HG02588 (cell line): ENCODE data around the gene SDC3.

Source experiments
- ATAC-seq: cut with Tn5 transposase; IDR thresholded peaks from one replicate; pipeline ENCODE4 v1.9.1; 2021; ENCODE audit warnings: mild to moderate bottlenecking, moderate library complexity; ENCODE audit not compliant: unreplicated experiment

Gene SDC3

DNA sequence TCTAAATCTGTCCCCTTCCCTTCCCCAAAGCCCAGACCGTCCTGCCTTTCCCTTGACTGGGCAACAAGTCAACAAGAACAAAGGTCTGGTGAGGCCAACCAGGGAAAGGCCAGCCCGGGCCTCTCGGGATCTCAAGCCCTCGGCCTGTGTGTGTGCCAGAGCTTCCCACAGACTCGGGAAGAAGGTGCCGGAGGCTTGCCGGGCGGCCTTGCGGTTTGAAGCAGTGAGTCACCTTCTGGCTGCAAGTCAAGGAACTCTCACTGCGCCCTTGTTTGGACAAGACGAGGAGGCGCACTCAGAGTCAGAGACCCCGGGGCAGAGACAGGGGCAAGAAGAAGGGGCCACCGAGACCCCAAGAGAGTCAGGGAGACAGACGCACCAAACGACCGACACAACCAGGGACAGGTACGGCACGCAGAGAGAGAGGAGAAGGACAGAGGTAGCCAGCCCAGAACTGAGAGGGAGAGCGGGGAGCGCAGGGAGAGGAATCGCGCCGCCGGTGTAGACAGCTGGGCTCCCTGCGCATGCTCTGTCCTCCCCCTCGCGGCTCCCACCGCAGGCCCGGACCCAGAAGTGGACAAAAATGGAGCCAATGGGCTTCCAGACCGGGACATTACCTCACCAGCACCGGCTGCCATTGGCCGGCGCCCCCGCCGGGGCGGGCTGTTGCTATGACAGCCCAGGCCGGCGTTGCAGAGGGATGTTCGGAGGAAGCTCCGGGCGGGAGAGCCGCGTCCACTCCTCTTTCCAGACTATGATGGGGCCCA lies 84.4 kb downstream of the SDC3 start:
- peak; percentile 92 for ATAC-seq

GRCh38 chr1:30823627-30823968 lies 85.0 kb downstream of the SDC3 start:
- no peak for ATAC-seq

GRCh38 chr1:30822966-30823581 lies 85.5 kb downstream of the SDC3 start:
- ATAC-seq: no peak

DNA sequence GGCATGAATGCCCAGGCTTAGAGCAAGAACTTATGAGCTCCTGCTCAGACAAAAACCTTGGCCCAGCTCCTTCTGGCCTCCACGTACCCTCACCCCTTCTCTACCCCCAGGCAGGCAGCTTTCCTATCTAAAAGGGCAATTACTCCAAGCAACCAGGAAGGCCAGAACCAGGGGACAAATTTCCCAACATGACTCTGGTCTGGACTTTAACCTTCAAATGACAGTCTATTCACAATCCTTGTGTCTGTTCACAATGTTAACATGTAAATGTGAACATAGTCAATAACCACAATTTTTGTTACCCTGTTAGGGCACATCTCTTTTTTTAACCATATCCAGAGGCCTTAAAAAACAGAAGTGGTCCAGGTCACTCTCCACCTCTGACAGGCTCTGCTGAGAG lies 86.6 kb downstream of the SDC3 start:
- no peak for ATAC-seq

GRCh38 chr1:30820299-30820698 lies 88.3 kb downstream of the SDC3 start:
- ATAC-seq: no peak
